Measurements from ENCODE around the gene BAHCC1. TPM values are rescaled to one million over a fixed set of nuclear protein-coding genes. Genes with fewer than 3 reads are reported as not detected.

BAHCC1 gene
- total RNA-seq, 2 experiments from 2014 or later, result 0.20 to 0.41 TPM

GRCh38 chr17:81428121-81428515 lies 32.9 kb downstream of the BAHCC1 start:
- no peak overlapping the region for H3K27ac ChIP-seq (ENCODE audit: low read depth in 1 of 2, low read length in 2 of 2)
- Mint-ChIP-seq H3K36me3 (ENCODE audit: low read depth) (no peaks in the 10 kb centered on the region), H3K9me3 (no peaks in the 10 kb centered on the region), H3K27ac (no peak overlapping the region), H3K4me3 (no peak overlapping the region), H3K27me3 (peaks cover 15% of the 10 kb centered on the region), H3K4me1 (ENCODE audit: low read depth) (peaks cover 6% of the 10 kb centered on the region)
- DNase-seq (peak in 3 of 14 experiments; percentile 15 to 47 (median 38)), ATAC-seq (ENCODE audit: poor library complexity) (peak; percentile 28)
- intact Hi-C loops (cut with DNase I, micrococcal nuclease), result no loop called here
- no peaks in the 10 kb centered on the region for H3K36me3 ChIP-seq (ENCODE audit: insufficient read depth, low read length)
- peaks cover 42% of the 10 kb centered on the region for H3K4me1 ChIP-seq (ENCODE audit: insufficient read depth, low read length)
- H3K9me3 ChIP-seq (ENCODE audit: control insufficient read depth in 1 of 2, insufficient read depth in 1 of 2, low read length in 2 of 2), result peaks cover 0 to 46% of the 10 kb centered on the region in 2 experiments
- peaks cover 49 to 56% of the 10 kb centered on the region in 2 experiments for H3K27me3 ChIP-seq (ENCODE audit: control insufficient read depth in 1 of 2, insufficient read depth in 2 of 2, low read length in 2 of 2)
- no peak for TF ChIP-seq CTCF (IDR thresholded peaks at IDR 0.05)
- no peak overlapping the region for H3K4me3 ChIP-seq (ENCODE audit: low read length)
- CTCF ChIA-PET, result no interaction called here
- POLR2A ChIA-PET, result no interaction called here

GRCh38 chr17:81428516-81428915 lies 33.3 kb downstream of the BAHCC1 start:
- Histone ChIP-seq H3K27ac (ENCODE audit: low read depth in 1 of 2, low read length in 2 of 2) (no peak overlapping the region), H3K4me1 (ENCODE audit: insufficient read depth, low read length) (peaks cover 42% of the 10 kb centered on the region), H3K4me3 (ENCODE audit: low read length) (no peak overlapping the region), H3K36me3 (ENCODE audit: insufficient read depth, low read length) (no peaks in the 10 kb centered on the region), H3K9me3 (ENCODE audit: control insufficient read depth in 1 of 2, insufficient read depth in 1 of 2, low read length in 2 of 2) (peaks cover 0 to 47% of the 10 kb centered on the region in 2 experiments), H3K27me3 (ENCODE audit: control insufficient read depth in 1 of 2, insufficient read depth in 2 of 2, low read length in 2 of 2) (peaks cover 52 to 56% of the 10 kb centered on the region in 2 experiments)
- no peak overlapping the region for H3K27ac Mint-ChIP-seq
- peaks cover 15% of the 10 kb centered on the region for H3K27me3 Mint-ChIP-seq
- ChIA-PET CTCF (no interaction called here), POLR2A (no interaction called here)
- H3K9me3 Mint-ChIP-seq, result no peaks in the 10 kb centered on the region
- H3K4me1 Mint-ChIP-seq (ENCODE audit: low read depth), result peaks cover 6% of the 10 kb centered on the region
- H3K4me3 Mint-ChIP-seq, result no peak overlapping the region
- H3K36me3 Mint-ChIP-seq (ENCODE audit: low read depth), result no peaks in the 10 kb centered on the region
- DNase-seq (no peak), ATAC-seq (ENCODE audit: poor library complexity) (no peak)
- intact Hi-C loops (cut with DNase I, micrococcal nuclease), result no loop called here
- no peak for TF ChIP-seq CTCF (IDR thresholded peaks at IDR 0.05)

GRCh38 chr17:81428948-81429774 lies 33.9 kb downstream of the BAHCC1 start:
- ChIA-PET POLR2A (interaction anchor here (1.5 kb wide), 1 partner anchor 190 kb away, joined by 4 read pairs; the partner anchor contains the start of genes NDUFAF8 and TEPSIN), CTCF (interaction anchor here (1.0 to 1.1 kb wide), 2 partner anchors 55 to 137 kb away, joined by 3 read pairs; no protein-coding TSS in a partner anchor)
- peaks cover 0 to 41% of the 10 kb centered on the region in 2 experiments for H3K9me3 ChIP-seq (ENCODE audit: control insufficient read depth in 1 of 2, insufficient read depth in 1 of 2, low read length in 2 of 2)
- Mint-ChIP-seq H3K4me1 (ENCODE audit: low read depth) (peaks cover 6% of the 10 kb centered on the region), H3K27me3 (peaks cover 15% of the 10 kb centered on the region), H3K36me3 (ENCODE audit: low read depth) (no peaks in the 10 kb centered on the region), H3K9me3 (no peaks in the 10 kb centered on the region), H3K27ac (no peak overlapping the region), H3K4me3 (no peak overlapping the region)
- H3K4me1 ChIP-seq (ENCODE audit: insufficient read depth, low read length), result peaks cover 42% of the 10 kb centered on the region
- H3K36me3 ChIP-seq (ENCODE audit: insufficient read depth, low read length), result no peaks in the 10 kb centered on the region
- no peak for TF ChIP-seq CTCF (IDR thresholded peaks at IDR 0.05)
- DNase-seq (peak in 3 of 14 experiments; percentile 15 to 53 (median 48)), ATAC-seq (ENCODE audit: poor library complexity) (peak; percentile 10)
- H3K4me3 ChIP-seq (ENCODE audit: low read length), result no peak overlapping the region
- intact Hi-C loops (cut with DNase I, micrococcal nuclease), result no loop called here
- H3K27ac ChIP-seq (ENCODE audit: low read depth in 1 of 2, low read length in 2 of 2), result no peak overlapping the region
- H3K27me3 ChIP-seq (ENCODE audit: control insufficient read depth in 1 of 2, insufficient read depth in 2 of 2, low read length in 2 of 2), result peaks cover 52 to 56% of the 10 kb centered on the region in 2 experiments

Data from CD4-positive, alpha-beta T cell (primary cell).